NCI-H2171 (cell line): ENCODE data around the gene ZNF682.
A peak's percentile ranks its signal among the peaks of the same experiment; 100 is the strongest.
"Not testable (repeated sequence)": the region's sequence is repeated elsewhere in the genome, so short reads cannot be mapped to it uniquely, and the experiment has no call there.

ENCODE experiments used
- DNase-seq: peaks from one replicate; lab custom pipeline; 2025; lab: John Stamatoyannopoulos, UW

Gene ZNF682

DNA sequence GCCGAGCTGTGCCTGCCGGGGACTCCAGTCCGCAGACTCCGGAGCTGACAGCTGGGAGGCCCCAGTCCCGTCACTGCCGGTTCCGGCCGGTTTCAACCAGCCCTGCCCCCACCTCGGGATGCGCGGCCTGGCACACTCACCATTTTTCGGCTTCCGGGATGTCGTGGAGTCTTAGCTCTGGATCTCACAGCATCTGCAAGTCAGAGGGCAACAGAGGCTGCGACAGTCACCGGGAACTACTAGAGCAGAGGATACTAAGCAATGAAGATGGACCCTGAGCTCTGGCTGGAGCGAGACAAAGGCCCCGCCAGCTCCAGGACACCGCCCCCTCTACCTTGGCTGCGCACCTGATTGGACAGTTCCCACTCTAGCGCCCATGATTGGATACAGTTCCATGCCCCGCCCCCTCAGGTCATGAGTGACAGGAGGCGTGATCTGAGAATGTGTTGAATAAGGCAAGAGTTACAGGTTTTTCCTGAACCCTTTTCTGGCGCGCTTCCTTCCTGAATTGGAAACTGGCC, at the start of gene ZNF682:
ZNF682 (minus strand) TSS at position 303 of the 521 bp plus-strand sequence; CDS start at position 143, 160 bp downstream.
- peak; percentile 95 for DNase-seq

DNA sequence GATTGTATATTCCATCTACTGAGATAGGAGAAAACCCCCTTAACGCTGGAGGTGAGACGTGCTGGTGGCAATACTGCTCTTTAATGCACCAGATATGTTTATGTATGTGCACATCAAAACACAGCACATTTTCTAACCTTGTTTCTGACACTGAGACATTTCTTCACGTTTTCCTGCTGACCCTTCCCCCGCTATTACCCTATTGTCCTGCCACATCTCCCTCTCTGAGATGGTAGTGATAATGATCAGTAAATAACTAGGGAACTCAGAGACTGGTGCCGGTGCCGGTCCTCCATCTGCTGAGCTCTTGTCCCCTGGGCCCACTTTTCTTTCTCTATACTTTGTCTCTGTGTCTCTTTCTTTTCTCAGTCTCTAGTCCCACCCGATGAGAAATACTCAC, 43.6 kb upstream of the ZNF682 start:
- DNase-seq: not testable (repeated sequence)

DNA sequence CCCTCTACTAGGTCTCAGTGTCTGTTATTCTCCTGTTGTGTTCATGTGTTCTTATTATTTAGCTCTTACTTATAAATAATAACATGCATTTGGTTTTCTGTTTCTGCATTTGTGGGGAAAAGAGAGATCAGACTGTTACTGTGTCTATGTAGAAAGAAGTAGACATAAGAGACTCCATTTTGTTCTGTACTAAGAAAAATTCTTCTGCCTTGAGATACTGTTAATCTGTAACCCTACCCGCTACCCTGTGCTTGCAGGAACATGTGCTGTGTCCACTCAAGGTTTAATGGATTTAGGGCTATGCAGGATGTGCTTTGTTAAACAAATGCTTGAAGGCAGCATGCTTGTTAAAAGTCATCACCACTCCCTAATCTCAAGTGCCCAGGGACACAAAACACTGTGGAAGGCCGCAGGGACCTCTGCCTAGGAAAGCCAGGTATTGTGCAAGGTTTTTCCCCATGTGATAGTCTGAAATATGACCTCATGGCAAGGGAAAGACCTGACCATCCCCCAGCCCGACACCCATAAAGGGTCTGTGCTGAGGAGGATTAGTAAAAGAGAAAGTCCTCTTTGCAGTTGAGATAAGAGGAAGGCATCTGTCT, 43.0 kb upstream of the ZNF682 start:
- not testable (repeated sequence) for DNase-seq

- DNase-seq: no peak
Observed at GRCh38 chr19:20080656-20081055, 41.4 kb upstream of the ZNF682 start.

DNA sequence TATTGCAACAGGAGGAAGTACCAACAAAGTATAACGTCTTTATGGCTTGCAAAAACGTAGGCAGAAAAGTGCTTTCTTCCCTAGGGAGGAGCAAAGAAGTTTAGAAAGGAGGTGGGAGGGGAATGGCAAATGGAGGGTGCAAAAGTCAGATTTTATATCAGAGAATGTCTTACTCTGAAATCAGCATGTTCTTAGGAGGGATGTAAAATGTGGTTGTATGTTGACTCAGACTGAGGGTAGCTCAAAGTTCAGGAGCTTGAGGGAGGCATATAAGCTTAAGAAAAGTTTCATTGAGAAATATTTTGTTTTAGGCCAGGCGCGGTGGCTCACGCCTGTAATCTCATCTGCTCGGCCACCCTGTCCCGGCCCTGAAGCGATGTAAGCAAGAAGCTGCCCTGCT, 40.2 kb upstream of the ZNF682 start:
- no peak for DNase-seq

DNA sequence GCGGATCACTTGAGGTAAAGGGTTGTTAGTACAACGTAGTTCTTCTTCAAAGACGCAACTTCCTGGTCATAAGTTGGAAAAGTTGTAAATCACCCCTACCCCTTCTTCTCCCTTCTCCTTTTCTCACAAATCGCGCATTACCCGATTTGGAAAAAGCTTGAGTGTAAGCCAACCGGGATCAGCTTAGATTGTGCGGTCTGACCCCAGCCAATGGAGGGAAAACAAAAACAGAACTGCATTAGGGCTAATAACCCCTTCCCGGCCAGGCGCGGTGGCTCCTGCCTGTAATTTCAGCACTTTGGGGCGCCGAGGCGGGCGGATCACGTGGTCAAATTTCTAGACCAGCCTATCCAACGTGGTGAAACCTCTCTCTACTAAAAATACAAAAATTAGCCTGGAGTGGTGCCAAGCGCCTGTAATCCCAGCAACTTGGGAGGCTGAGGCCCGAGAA, 39.3 kb upstream of the ZNF682 start:
- no peak for DNase-seq

DNA sequence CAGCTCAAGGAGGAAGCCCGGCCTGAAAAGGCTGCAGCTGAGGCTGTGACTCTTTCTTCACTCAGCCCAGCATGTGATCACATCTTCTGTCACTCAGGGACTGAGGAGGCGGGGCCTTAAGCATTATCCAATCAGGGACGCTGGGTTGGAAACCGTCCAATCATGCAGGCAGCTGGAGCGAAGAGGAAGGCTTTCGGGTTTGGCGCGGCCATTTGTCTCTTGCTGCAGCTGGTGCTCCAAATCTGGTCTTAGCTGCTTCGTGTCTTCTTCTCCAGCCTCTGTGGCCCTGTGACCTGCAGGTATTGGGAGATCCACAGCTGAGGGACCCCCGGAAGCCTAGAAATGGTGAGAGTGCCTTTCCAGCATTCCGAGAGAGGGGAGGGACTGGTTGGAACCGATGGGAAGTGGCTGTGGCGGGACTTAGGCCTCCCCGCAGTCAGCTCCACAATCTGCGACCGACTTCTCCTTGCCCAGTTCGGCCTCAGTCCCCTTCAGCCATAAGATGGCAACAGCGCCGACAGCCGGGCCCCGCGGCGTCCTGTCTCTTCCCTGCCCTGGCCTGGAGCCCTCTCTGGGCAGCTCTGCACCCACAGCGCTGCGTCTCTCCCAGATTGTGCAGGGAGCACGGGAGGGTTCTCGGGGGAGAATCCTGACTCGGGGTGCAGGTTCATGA, 38.6 kb upstream of the ZNF682 start, which contains the start of gene ZNF90:
ZNF90 (plus strand) TSS at position 210 of the 673 bp plus-strand sequence; CDS start at position 343, 133 bp downstream.
- DNase-seq: peak; percentile 55

DNA sequence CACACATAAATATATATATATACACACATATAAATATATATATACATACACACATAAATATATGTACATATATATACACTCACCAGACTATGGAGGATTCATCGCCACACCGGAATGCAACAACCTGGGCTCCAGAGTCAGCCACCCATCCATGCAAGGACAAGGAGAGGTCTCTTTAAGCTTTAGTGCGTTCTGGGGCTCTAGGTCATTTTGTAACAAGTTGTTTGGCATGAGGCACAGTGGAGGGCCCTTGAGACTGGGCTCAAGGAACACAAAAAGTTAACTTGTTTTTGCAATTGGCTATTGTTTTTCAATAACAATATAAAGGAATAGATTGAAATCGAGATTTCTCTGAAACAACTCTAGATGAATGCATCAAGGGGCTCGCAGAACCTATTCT, 33.6 kb upstream of the ZNF682 start:
- DNase-seq: no peak

- no peak for DNase-seq
Observed at GRCh38 chr19:20070691-20071090, 31.4 kb upstream of the ZNF682 start.

- DNase-seq: not testable (repeated sequence)
Observed at GRCh38 chr19:20068559-20068958, 29.3 kb upstream of the ZNF682 start.

DNA sequence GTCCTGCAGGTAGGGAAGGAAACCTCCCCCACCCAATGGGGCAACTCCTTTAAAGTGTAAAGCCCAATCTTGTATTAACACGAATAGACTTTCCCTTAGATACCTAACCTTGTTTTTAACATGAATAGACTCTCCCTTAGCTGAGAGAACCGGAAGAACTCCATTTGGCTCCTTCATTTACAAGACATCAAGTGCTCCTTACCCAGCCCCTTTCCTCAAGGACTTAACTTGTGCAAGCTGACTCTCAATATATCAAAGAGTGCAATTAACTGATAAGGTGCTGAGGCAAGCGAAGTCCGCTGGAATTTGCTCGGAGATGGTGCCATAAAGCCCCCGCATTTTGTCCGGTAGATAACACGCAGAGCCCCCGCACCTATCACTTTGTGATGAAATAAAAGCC, 28.6 kb upstream of the ZNF682 start:
- DNase-seq: no peak

GRCh38 chr19:20066861-20067260, 27.6 kb upstream of the ZNF682 start:
- DNase-seq: no peak

DNA sequence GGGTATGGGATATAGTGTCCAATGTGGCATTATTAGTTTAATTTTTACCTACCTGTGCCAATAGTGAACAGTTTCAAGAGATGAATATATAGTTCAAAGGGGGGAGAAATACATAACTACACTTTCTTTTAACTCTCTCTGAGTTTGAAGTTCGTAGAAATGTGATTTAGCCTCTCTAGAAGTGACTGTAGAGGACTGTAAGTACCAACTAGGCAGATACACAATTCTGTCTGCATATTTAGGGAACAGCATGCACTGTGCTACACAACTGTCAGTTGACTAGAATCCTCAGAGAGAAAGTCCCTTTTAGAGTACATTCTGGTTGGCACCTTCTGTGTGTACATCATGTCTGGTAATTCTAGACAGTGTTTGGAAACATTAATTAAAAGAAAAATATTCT, 21.0 kb upstream of the ZNF682 start:
- no peak for DNase-seq

GRCh38 chr19:20058738-20059137, 19.4 kb upstream of the ZNF682 start:
- DNase-seq: not testable (repeated sequence)

GRCh38 chr19:20051841-20052768, 12.8 kb upstream of the ZNF682 start:
- DNase-seq: peak; percentile 89

GRCh38 chr19:20045742-20046141, 6.4 kb upstream of the ZNF682 start:
- DNase-seq: not testable (repeated sequence)

DNA sequence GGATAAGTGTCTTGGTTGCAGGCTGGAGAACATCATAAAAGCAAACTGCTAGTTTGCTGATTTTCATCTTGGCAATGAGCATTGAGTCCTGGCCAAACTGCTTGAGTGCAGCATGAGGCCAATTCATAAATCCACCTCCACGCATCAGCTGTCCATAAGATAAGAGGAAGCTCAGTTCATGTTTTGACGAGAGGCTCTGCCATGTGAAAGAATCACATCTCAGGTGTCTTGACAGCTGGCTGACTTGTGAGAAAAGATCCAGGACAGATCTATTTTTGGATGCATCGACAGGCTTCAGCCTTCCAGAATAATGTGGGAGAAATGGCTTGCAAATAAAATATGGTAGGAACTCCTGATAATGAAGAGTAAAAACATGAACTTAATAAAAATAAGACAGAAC, 5.4 kb upstream of the ZNF682 start:
- no peak for DNase-seq

GRCh38 chr19:20038358-20039202, 725 bp downstream of the ZNF682 start:
- DNase-seq: no peak

- DNase-seq: no peak
Observed at GRCh38 chr19:20035935-20036334, 3.4 kb downstream of the ZNF682 start.

GRCh38 chr19:20028611-20029010, 10.7 kb downstream of the ZNF682 start:
- DNase-seq: no peak

DNA sequence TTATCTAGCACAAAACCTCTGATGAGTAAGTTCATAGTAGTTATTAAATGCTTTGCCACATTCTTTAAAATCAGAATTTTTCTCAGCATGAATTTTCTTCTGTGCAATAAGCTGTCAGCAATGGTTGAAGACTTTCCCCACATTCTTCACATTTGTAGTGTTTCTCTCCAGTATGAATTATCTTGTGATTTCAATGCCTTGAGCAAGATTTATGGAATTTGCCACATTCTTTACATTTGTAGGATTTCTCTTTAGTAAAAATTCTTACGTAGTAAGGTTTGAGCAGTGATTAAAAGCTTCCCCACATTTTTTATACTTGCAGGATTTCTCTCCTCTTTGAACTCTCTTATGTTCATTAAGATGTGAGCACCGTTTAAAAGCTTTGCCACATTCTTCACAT, 33.6 kb downstream of the ZNF682 start:
- DNase-seq: no peak
